Brain microvascular endothelial cell (primary cell): Measurements from ENCODE around the gene MATN1.

ENCODE experiments used
- DNase-seq: peaks from one replicate; pipeline ENCODE4 v3.0.0-alpha.2; 2020
- H3K27ac ChIP-seq: fragments of 250-450 bp; sonication (Bioruptor Pico); 2 replicates; pipeline ENCODE4 v1.5.1; 2020; ENCODE audit warnings: mild to moderate bottlenecking, moderate library complexity
- H3K27me3 ChIP-seq: fragments of 250-450 bp; sonication (Bioruptor Pico); replicated peaks from 2 replicates; pipeline ENCODE4 v1.5.1; 2020; ENCODE audit warnings: mild to moderate bottlenecking
- H3K36me3 ChIP-seq: fragments of 250-450 bp; sonication (Bioruptor Pico); replicated peaks from 2 replicates; pipeline ENCODE4 v1.5.1; 2020; ENCODE audit warnings: mild to moderate bottlenecking
- H3K4me3 ChIP-seq: 2 replicates; pipeline ENCODE4 v1.5.1; 2011; ENCODE audit warnings: low read depth, mild to moderate bottlenecking, control low read depth, low read length, moderate library complexity
- CTCF ChIP-seq: IDR thresholded peaks from 2 replicates; pipeline ENCODE4 v1.5.1; 2011; ENCODE audit warnings: low read depth, mild to moderate bottlenecking, moderate library complexity, low read length, control low read depth, inconsistent platforms; ENCODE audit errors: missing control alignments
- in situ Hi-C: cut with HindIII; loops from 2 replicates; pipeline ENCODE4 v1.10.0; 2017; ENCODE audit warnings: low sequenced_read_pairs, low pct_ligation_motif_present

The MATN1 gene

DNA sequence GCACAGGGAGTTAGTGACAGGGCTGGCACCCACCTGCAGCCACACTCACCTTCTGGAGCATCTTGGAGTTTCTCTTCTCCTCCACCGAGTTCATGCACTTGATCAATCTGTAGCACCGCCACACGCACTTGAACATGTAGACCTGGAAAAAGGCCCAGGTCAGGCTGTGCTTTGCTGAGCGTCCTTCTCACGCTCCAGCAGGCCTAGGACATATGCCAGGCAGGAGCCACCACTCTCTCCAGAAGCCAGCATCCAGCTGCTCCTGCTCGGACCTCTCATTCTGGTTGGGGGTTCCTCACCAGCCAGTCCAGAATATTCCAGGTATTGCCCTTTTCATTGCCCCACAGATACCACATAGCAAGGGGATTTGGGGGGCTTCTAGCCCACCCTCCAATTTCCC, 11.7 kb upstream of the MATN1 start:
- DNase-seq: no peak
- Histone ChIP-seq H3K27me3 (no peaks in the 10 kb centered on the region), H3K27ac (no peak overlapping the region), H3K4me3 (no peak overlapping the region), H3K36me3 (no peaks in the 10 kb centered on the region)
- TF ChIP-seq CTCF: no peak
- in situ Hi-C loops: no loop called here

GRCh38 chr1:30734580-30734979, 11.2 kb upstream of the MATN1 start:
- in situ Hi-C loops: no loop called here
- no peak overlapping the region for H3K27ac ChIP-seq
- no peaks in the 10 kb centered on the region for H3K27me3 ChIP-seq
- no peaks in the 10 kb centered on the region for H3K36me3 ChIP-seq
- no peak for TF ChIP-seq CTCF
- H3K4me3 ChIP-seq: no peak overlapping the region
- no peak for DNase-seq

- in situ Hi-C loops: no loop called here
- no peak overlapping the region for H3K4me3 ChIP-seq
- no peaks in the 10 kb centered on the region for H3K36me3 ChIP-seq
- no peak for DNase-seq
- TF ChIP-seq CTCF: no peak
- H3K27ac ChIP-seq: no peak overlapping the region
- H3K27me3 ChIP-seq: no peaks in the 10 kb centered on the region
Observed at GRCh38 chr1:30734106-30734505, 10.7 kb upstream of the MATN1 start.

DNA sequence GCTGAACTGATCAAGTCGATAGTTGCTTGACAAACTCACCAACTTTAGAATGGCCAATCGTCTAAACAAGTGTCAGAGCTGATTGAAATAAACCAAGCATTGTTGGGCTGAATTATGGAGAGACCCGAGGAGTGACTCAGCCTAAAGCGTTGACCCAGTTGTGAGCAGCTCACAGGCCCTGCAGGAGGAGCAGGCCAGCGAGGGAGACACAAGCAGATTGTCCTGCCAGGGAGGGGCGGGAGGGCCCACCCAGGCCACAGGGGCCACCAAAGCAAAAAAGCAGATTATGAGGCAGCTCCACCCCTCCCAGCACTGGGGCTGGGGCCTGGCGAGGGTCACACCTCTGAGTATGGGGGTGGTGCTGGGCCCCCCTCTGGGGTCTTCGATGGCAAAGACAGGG, 10.1 kb upstream of the MATN1 start:
- H3K36me3 ChIP-seq: no peaks in the 10 kb centered on the region
- no peaks in the 10 kb centered on the region for H3K27me3 ChIP-seq

GRCh38 chr1:30732277-30732996, 9.1 kb upstream of the MATN1 start:
- in situ Hi-C loops: no loop called here
- H3K27me3 ChIP-seq: no peaks in the 10 kb centered on the region
- no peak overlapping the region for H3K4me3 ChIP-seq
- H3K36me3 ChIP-seq: no peaks in the 10 kb centered on the region
- no peak overlapping the region for H3K27ac ChIP-seq
- no peak for DNase-seq
- no peak for TF ChIP-seq CTCF

More for the DNA sequence above, 10.1 kb upstream of the MATN1 start:
- no peak overlapping the region for H3K27ac ChIP-seq
- in situ Hi-C loops: no loop called here
- DNase-seq: no peak
- no peak for TF ChIP-seq CTCF
- H3K4me3 ChIP-seq: no peak overlapping the region

GRCh38 chr1:30731806-30732276, 8.5 kb upstream of the MATN1 start:
- no peaks in the 10 kb centered on the region for H3K27me3 ChIP-seq
- H3K4me3 ChIP-seq: no peak overlapping the region
- no peaks in the 10 kb centered on the region for H3K36me3 ChIP-seq
- no peak for DNase-seq
- in situ Hi-C loops: no loop called here
- H3K27ac ChIP-seq: no peak overlapping the region
- TF ChIP-seq CTCF: no peak
